ENCODE data around the gene CNTNAP2.
A peak's percentile ranks its signal among the peaks of the same experiment; 100 is the strongest.

The CNTNAP2 gene

DNA sequence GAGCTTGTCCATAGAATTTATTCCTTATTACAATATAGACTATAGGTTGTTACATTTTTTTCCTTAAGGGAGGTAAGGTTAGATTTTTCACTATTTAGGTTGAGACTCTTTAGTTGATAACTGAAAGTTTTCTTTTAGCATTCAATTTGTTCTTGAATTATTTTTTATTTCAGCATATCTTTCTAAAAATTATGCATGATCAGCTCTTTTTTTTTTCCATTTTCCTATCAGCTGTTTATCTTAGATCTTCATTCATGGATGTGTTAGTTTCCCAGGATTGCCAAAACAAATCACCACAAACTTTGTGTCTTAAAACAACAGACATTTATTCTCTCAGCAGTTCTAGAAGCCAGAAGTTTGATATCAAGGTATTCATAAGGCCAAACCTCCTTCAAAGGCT is 1558.1 kb downstream of the CNTNAP2 start:
- CTCF ChIA-PET, result no interaction called here
- no peak for DNase-seq (ENCODE audit: extremely low spot score)
- no peak for TF ChIP-seq SP1 (IDR thresholded peaks at IDR 0.05)
- POLR2A ChIA-PET, result no interaction called here

DNA sequence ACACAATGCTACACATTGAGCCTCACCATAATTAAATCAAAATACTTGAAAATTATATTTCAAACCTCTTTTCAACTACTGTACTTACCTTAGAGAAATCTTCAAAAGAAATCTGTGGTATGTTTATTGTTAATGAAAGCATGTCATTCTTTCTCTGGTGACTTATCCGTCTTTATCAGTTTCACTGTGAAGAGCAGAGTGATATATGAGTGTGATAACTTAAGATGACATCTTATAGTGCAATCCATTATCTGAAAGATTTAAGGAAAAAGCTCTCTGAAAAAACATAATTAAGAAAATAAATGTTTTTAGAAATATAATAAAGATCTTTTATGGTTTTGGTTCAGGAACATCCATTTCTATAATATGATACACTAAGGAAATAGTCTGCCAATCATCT is 1562.3 kb downstream of the CNTNAP2 start:
- ChIA-PET CTCF (no interaction called here), POLR2A (no interaction called here)
- TF ChIP-seq ELF4 (IDR thresholded peaks at IDR 0.05) (no peak), SP1 (IDR thresholded peaks at IDR 0.05) (no peak), FOXM1 (IDR thresholded peaks at IDR 0.05; ENCODE audit: borderline replicate concordance) (no peak)
- TF ChIP-seq, protein P1, sequence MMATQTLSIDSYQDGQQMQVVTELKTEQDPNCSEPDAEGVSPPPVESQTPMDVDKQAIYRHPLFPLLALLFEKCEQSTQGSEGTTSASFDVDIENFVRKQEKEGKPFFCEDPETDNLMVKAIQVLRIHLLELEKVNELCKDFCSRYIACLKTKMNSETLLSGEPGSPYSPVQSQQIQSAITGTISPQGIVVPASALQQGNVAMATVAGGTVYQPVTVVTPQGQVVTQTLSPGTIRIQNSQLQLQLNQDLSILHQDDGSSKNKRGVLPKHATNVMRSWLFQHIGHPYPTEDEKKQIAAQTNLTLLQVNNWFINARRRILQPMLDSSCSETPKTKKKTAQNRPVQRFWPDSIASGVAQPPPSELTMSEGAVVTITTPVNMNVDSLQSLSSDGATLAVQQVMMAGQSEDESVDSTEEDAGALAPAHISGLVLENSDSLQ (IDR thresholded peaks at IDR 0.05), result peak; percentile 51
- no peak for DNase-seq (ENCODE audit: extremely low spot score)

DNA sequence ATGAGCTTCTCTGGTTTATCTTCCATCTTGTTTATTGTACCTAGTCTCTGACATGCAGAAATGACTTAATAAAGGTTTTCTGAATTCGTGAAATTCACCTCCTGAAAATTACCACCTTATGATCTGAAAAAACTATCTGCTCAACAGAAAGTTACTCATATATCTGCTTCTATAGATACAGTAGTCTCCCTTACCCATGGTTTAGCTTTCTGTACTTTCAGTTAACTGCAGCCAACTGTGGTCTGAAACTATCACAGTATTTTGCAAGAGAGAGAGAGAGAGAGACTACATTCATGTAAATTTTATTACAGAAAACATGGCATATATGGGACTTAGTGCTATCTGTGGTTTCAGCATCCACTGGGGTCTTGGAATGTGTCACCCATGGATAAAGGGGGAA is 1564.9 kb downstream of the CNTNAP2 start:
- TF ChIP-seq LEF1 (IDR thresholded peaks at IDR 0.05; ENCODE audit: borderline replicate concordance) (no peak), NFRKB (IDR thresholded peaks at IDR 0.05) (no peak), HDGF (IDR thresholded peaks at IDR 0.05; ENCODE audit: borderline replicate concordance) (no peak), FOXM1 (IDR thresholded peaks at IDR 0.05; ENCODE audit: borderline replicate concordance) (no peak), BHLHE40 (IDR thresholded peaks at IDR 0.05; ENCODE audit: borderline replicate concordance) (no peak), TARDBP (IDR thresholded peaks at IDR 0.05) (no peak), ARNT (IDR thresholded peaks at IDR 0.05) (no peak), ZNF384 (IDR thresholded peaks at IDR 0.05) (no peak), L3MBTL2 (conservative IDR thresholded peaks at IDR 0.05) (no peak), SUZ12 (IDR thresholded peaks at IDR 0.05) (no peak), CTBP1 (IDR thresholded peaks at IDR 0.05; ENCODE audit: borderline replicate concordance) (no peak), SP1 (IDR thresholded peaks at IDR 0.05) (no peak), FOXA1 (IDR thresholded peaks at IDR 0.05) (no peak), FOXK2 (IDR thresholded peaks at IDR 0.05) (no peak), ELF4 (IDR thresholded peaks at IDR 0.05) (no peak)
- TF ChIP-seq, protein P1 (IDR thresholded peaks at IDR 0.05), result no peak
- ChIA-PET POLR2A (no interaction called here), CTCF (no interaction called here)
- DNase-seq (ENCODE audit: extremely low spot score), result no peak

DNA sequence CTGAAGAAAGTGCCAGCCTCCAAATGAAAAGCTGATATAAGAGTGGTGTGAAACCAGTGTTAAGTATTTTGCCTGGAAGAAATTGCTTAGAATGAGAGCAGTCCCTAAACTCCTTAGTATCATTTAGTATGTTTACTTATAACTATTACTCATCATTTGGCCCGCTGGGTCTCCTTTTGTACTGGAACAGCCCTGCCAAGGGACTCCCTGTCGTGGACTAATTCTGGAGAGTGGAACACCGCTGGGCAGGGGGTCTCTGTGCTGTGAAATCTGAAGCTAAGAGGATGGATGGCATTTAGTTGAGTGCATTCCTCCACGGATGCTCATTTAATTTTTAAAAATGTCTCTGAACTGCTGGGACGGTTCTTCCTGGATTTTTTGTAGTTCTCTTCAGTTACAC is 1584.1 kb downstream of the CNTNAP2 start:
- TF ChIP-seq HDGF (IDR thresholded peaks at IDR 0.05; ENCODE audit: borderline replicate concordance), result no peak
- no peak for TF ChIP-seq ARNT (IDR thresholded peaks at IDR 0.05)
- TF ChIP-seq FOXA1 (IDR thresholded peaks at IDR 0.05), result no peak
- TF ChIP-seq SP1 (IDR thresholded peaks at IDR 0.05), result no peak
- ChIA-PET CTCF (no interaction called here), POLR2A (no interaction called here)
- DNase-seq (ENCODE audit: extremely low spot score), result peak; percentile 33

DNA sequence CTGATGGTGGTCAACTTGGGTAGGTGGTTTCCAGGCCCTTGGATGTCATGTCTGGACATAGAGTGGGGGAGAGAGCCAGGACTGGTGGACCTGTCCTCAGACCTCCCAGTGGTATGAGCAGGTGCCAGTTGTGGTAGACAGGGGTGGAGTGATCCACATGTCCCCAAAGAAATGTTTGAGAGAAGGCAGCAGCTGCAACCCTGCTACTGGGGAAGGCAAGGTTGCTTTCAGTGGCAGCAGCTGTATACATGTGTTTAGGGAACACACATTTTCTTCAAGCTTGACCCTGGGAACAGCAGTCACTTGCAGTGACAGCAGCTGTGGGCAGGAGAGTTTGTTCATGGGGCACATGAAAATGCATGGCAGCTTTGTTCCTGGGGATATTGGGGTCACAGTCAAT is 1591.3 kb downstream of the CNTNAP2 start:
- POLR2A ChIA-PET, result interaction anchor here (0.7 kb wide), 1 partner anchor 781 kb away, joined by 3 read pairs; no protein-coding TSS in a partner anchor
- DNase-seq (ENCODE audit: extremely low spot score), result no peak
- TF ChIP-seq ARNT (IDR thresholded peaks at IDR 0.05), result no peak
- TF ChIP-seq NFRKB (IDR thresholded peaks at IDR 0.05), result no peak
- TF ChIP-seq, protein P1 (IDR thresholded peaks at IDR 0.05), result no peak
- TF ChIP-seq FOXA1 (IDR thresholded peaks at IDR 0.05), result no peak
- no peak for TF ChIP-seq LEF1 (IDR thresholded peaks at IDR 0.05; ENCODE audit: borderline replicate concordance)
- no peak for TF ChIP-seq CTBP1 (IDR thresholded peaks at IDR 0.05; ENCODE audit: borderline replicate concordance)
- no peak for TF ChIP-seq L3MBTL2 (conservative IDR thresholded peaks at IDR 0.05)
- no peak for TF ChIP-seq BHLHE40 (IDR thresholded peaks at IDR 0.05; ENCODE audit: borderline replicate concordance)
- no peak for TF ChIP-seq FOXK2 (IDR thresholded peaks at IDR 0.05)
- no peak for TF ChIP-seq ELF4 (IDR thresholded peaks at IDR 0.05)
- TF ChIP-seq HDGF (IDR thresholded peaks at IDR 0.05; ENCODE audit: borderline replicate concordance), result no peak
- TF ChIP-seq SUZ12 (IDR thresholded peaks at IDR 0.05), result no peak
- no peak for TF ChIP-seq ZNF384 (IDR thresholded peaks at IDR 0.05)
- TF ChIP-seq TARDBP (IDR thresholded peaks at IDR 0.05), result no peak
- no peak for TF ChIP-seq FOXM1 (IDR thresholded peaks at IDR 0.05; ENCODE audit: borderline replicate concordance)
- no peak for TF ChIP-seq SP1 (IDR thresholded peaks at IDR 0.05)
- CTCF ChIA-PET, result no interaction called here

DNA sequence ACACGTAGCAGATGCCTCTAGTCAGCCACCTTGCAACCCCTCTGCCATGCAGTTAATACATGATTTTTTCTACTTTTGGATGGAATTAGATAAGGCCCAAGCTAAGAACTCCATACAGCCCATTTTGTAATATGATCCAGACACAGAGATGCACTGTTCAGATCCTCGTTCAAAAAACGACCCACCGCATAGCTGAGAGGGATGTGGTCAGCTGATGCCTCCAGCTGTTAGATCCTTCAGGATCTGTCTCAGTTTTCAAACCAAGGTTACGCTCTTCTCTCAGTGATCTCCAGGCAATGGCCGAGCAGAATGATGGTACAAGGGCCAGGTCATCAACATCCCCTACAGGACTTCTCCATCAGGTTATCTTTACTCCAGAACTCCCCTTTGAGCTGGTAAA is 1592.3 kb downstream of the CNTNAP2 start:
- CTCF ChIA-PET, result no interaction called here
- DNase-seq (ENCODE audit: extremely low spot score), result no peak
- TF ChIP-seq FOXK2 (IDR thresholded peaks at IDR 0.05) (no peak), ELF4 (IDR thresholded peaks at IDR 0.05) (no peak), TARDBP (IDR thresholded peaks at IDR 0.05) (no peak), L3MBTL2 (conservative IDR thresholded peaks at IDR 0.05) (no peak)
- POLR2A ChIA-PET, result no interaction called here

DNA sequence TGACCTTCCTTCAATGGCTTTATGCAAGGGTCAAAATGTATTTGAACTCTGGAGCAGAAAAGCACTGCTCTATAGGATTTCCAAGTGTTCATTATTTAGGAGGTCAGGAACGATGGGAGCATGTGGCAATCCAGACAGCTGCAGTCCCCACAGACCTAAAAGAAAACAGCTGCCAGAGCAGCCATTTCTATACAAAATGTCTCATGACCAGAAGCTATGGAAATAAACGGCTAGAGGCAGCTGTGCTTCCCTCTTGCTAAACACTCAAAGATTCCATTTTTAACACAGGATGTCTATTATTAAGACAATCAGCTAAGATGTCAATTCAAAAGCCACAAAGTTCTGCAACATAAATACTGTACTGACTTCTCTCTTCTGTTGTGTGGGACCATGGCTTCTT is 1594.8 kb downstream of the CNTNAP2 start:
- DNase-seq (ENCODE audit: extremely low spot score), result no peak
- CTCF ChIA-PET, result interaction anchor here (0.6 to 0.8 kb wide), 2 partner anchors 8 to 170 kb away, joined by 3 read pairs; no protein-coding TSS in a partner anchor
- TF ChIP-seq SUZ12 (IDR thresholded peaks at IDR 0.05) (no peak), FOXK2 (IDR thresholded peaks at IDR 0.05) (no peak), NFRKB (IDR thresholded peaks at IDR 0.05) (no peak), FOXM1 (IDR thresholded peaks at IDR 0.05; ENCODE audit: borderline replicate concordance) (no peak), FOXA1 (IDR thresholded peaks at IDR 0.05) (no peak), TARDBP (IDR thresholded peaks at IDR 0.05) (no peak), ELF4 (IDR thresholded peaks at IDR 0.05) (no peak), SP1 (IDR thresholded peaks at IDR 0.05) (no peak), BHLHE40 (IDR thresholded peaks at IDR 0.05; ENCODE audit: borderline replicate concordance) (no peak), CTBP1 (IDR thresholded peaks at IDR 0.05; ENCODE audit: borderline replicate concordance) (no peak)
- POLR2A ChIA-PET, result no interaction called here
